WTC11 (cell line): ENCODE results near the gene TRAPPC10. TPM values are rescaled to one million over a fixed set of nuclear protein-coding genes. Genes with fewer than 3 reads are reported as not detected.

ENCODE experiments used
- ATAC-seq: fragments of 200-7000 bp; cut with Tn5 transposase; 2 replicates; pipeline ENCODE4 v1.10.0; 2021; ENCODE audit warnings: mild to moderate bottlenecking, moderate library complexity
- CTCF ChIA-PET: fragments of 300-600 bp; sonication (Branson Sonifier 250); formaldehyde crosslinking; loops from one replicate; lab custom pipeline; 2021; ENCODE audit warnings: antibody characterized with exemption; lab: Charles Lee
- POLR2A ChIA-PET: fragments of 350-600 bp; sonication (Branson Sonifier 250); formaldehyde crosslinking; loops from one replicate; lab custom pipeline; 2021; ENCODE audit warnings: antibody characterized with exemption; lab: Charles Lee
- DNase-seq: peaks from one replicate; pipeline ENCODE4 v3.0.0; 2021; ENCODE audit warnings: low spot score
- H3K27ac Mint-ChIP-seq: 2 replicates; pipeline ENCODE4 v1.8.0; 2021; ENCODE audit warnings: mixed read lengths
- H3K27me3 Mint-ChIP-seq: 2 replicates; pipeline ENCODE4 v1.8.0; 2021; ENCODE audit warnings: low read depth, mild to moderate bottlenecking, moderate library complexity, mixed read lengths
- H3K36me3 Mint-ChIP-seq: 2 replicates; pipeline ENCODE4 v1.8.0; 2021; ENCODE audit warnings: mixed read lengths
- H3K4me1 Mint-ChIP-seq: 2 replicates; pipeline ENCODE4 v1.8.0; 2022; ENCODE audit warnings: mixed read lengths
- H3K4me3 Mint-ChIP-seq: 2 replicates; pipeline ENCODE4 v1.8.0; 2021; ENCODE audit warnings: mild to moderate bottlenecking, moderate library complexity, mixed read lengths
- H3K9me3 Mint-ChIP-seq: 2 replicates; pipeline ENCODE4 v1.8.0; 2021; ENCODE audit warnings: mixed read lengths
- HMGA2 ChIP-seq: fragments of 250-450 bp; sonication (Bioruptor Pico); IDR thresholded peaks from 2 replicates; pipeline ENCODE4 v1.4.0; 2021; ENCODE audit warnings: mild to moderate bottlenecking, moderate library complexity
- IRF2 ChIP-seq: sonication (generic); formaldehyde crosslinking; IDR thresholded peaks from 2 replicates; pipeline ENCODE4 v1.8.0; 2022; ENCODE audit warnings: low read depth, missing genetic modification reagents, borderline replicate concordance
- MYBL2 ChIP-seq: sonication (generic); formaldehyde crosslinking; IDR thresholded peaks from 2 replicates; pipeline ENCODE4 v1.8.1; 2023; ENCODE audit warnings: mild to moderate bottlenecking, moderate library complexity, missing genetic modification reagents
- NFE2L1 ChIP-seq: sonication (generic); formaldehyde crosslinking; IDR thresholded peaks from 2 replicates; pipeline ENCODE4 v1.8.1; 2023; ENCODE audit warnings: missing genetic modification reagents
- NR3C1 ChIP-seq: sonication (generic); formaldehyde crosslinking; conservative IDR thresholded peaks from 2 replicates; pipeline ENCODE4 v1.8.1; 2023; ENCODE audit warnings: low read depth, mild to moderate bottlenecking, missing genetic modification reagents
- SOX15 ChIP-seq: fragments of 250-450 bp; sonication (Bioruptor Pico); IDR thresholded peaks from 2 replicates; pipeline ENCODE4 v1.9.0; 2021; ENCODE audit warnings: mild to moderate bottlenecking
- SP1 ChIP-seq: sonication (generic); formaldehyde crosslinking; conservative IDR thresholded peaks from 2 replicates; pipeline ENCODE4 v1.8.1; 2022; ENCODE audit warnings: missing genetic modification reagents
- TCF7 ChIP-seq: sonication (generic); formaldehyde crosslinking; IDR thresholded peaks from 2 replicates; pipeline ENCODE4 v1.8.0; 2022; ENCODE audit warnings: mild to moderate bottlenecking, low read depth, missing genetic modification reagents, moderate library complexity
- TEAD1 ChIP-seq: sonication (generic); formaldehyde crosslinking; IDR thresholded peaks from 2 replicates; pipeline ENCODE4 v1.8.0; 2022; ENCODE audit warnings: mild to moderate bottlenecking, missing genetic modification reagents
- ZNF219 ChIP-seq: sonication (generic); formaldehyde crosslinking; IDR thresholded peaks from 2 replicates; pipeline ENCODE4 v1.8.0; 2023; ENCODE audit warnings: missing genetic modification reagents, mild to moderate bottlenecking, borderline replicate concordance
- ZNF396 ChIP-seq: fragments of 250-450 bp; sonication (Bioruptor Pico); IDR thresholded peaks from 2 replicates; pipeline ENCODE4 v1.8.0; 2021; ENCODE audit warnings: mild to moderate bottlenecking, moderate library complexity, borderline replicate concordance
- ZNF416 ChIP-seq: fragments of 250-450 bp; sonication (Bioruptor Pico); IDR thresholded peaks from 2 replicates; pipeline ENCODE4 v1.9.0; 2021; ENCODE audit warnings: mild to moderate bottlenecking, inconsistent platforms
- total RNA-seq: library from RNA; stranded (reverse); gene quantifications from 3 replicates; pipeline ENCODE4 v1.2.3, GENCODE V29; 2021
- TF ChIP-seq, protein P1 (sequence below): sonication (generic); formaldehyde crosslinking; IDR thresholded peaks from 2 replicates; pipeline ENCODE4 v1.8.0; 2023; ENCODE audit warnings: mild to moderate bottlenecking, missing genetic modification reagents
- TF ChIP-seq, protein P2 (sequence below): sonication (generic); formaldehyde crosslinking; conservative IDR thresholded peaks from 2 replicates; pipeline ENCODE4 v1.8.1; 2022; ENCODE audit warnings: mild to moderate bottlenecking, missing genetic modification reagents
- TF ChIP-seq, protein P3 (sequence below): sonication (generic); formaldehyde crosslinking; IDR thresholded peaks from 2 replicates; pipeline ENCODE4 v1.8.1; 2023; ENCODE audit warnings: mild to moderate bottlenecking, missing genetic modification reagents, moderate library complexity
- TF ChIP-seq, protein P4 (sequence below): sonication (generic); formaldehyde crosslinking; IDR thresholded peaks from 2 replicates; pipeline ENCODE4 v1.8.0; 2022; ENCODE audit warnings: mild to moderate bottlenecking, missing genetic modification reagents
- TF ChIP-seq, protein P5 (sequence below): fragments of 250-450 bp; sonication (Bioruptor Pico); IDR thresholded peaks from 2 replicates; pipeline ENCODE4 v1.9.0; 2021; ENCODE audit warnings: moderate library complexity, mild to moderate bottlenecking, inconsistent platforms, borderline replicate concordance
- TF ChIP-seq, protein P6 (sequence below): sonication (generic); formaldehyde crosslinking; IDR thresholded peaks from 2 replicates; pipeline ENCODE4 v1.8.0; 2022; ENCODE audit warnings: missing genetic modification reagents

The TRAPPC10 gene
- total RNA-seq, 1 experiment from 2014 or later: 34.5 TPM

DNA sequence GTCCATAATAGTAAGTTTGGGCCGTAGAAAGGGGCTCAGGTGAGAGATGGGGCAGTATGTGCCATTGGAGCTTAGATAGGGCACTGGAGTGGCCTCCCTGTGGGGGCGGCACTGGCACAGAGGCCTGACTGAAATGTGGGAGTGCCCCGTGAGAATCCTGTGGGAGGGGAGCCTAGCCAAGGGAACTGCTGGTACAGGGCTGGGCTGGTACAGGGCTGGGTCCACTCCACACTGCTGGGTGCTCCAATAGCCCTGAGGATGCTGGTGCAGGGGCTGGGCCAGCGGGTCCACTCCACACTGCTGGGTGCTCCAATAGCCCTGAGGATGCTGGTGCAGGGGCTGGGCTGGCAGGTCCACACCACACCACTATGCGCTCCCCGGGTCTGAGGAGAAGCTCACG, 50.3 kb downstream of the TRAPPC10 start (continued):
- TF ChIP-seq, protein P1, sequence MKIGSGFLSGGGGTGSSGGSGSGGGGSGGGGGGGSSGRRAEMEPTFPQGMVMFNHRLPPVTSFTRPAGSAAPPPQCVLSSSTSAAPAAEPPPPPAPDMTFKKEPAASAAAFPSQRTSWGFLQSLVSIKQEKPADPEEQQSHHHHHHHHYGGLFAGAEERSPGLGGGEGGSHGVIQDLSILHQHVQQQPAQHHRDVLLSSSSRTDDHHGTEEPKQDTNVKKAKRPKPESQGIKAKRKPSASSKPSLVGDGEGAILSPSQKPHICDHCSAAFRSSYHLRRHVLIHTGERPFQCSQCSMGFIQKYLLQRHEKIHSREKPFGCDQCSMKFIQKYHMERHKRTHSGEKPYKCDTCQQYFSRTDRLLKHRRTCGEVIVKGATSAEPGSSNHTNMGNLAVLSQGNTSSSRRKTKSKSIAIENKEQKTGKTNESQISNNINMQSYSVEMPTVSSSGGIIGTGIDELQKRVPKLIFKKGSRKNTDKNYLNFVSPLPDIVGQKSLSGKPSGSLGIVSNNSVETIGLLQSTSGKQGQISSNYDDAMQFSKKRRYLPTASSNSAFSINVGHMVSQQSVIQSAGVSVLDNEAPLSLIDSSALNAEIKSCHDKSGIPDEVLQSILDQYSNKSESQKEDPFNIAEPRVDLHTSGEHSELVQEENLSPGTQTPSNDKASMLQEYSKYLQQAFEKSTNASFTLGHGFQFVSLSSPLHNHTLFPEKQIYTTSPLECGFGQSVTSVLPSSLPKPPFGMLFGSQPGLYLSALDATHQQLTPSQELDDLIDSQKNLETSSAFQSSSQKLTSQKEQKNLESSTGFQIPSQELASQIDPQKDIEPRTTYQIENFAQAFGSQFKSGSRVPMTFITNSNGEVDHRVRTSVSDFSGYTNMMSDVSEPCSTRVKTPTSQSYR (CRISPR knock-in tag): no peak
- TF ChIP-seq TEAD1 (CRISPR knock-in tag) (no peak), ZNF396 (CRISPR knock-in tag) (no peak), ZNF219 (no peak), SOX15 (CRISPR knock-in tag) (no peak)
- TF ChIP-seq, protein P2, sequence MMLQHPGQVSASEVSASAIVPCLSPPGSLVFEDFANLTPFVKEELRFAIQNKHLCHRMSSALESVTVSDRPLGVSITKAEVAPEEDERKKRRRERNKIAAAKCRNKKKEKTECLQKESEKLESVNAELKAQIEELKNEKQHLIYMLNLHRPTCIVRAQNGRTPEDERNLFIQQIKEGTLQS (CRISPR knock-in tag): no peak
- TF ChIP-seq, all 79 proteins: peak for 0

DNA sequence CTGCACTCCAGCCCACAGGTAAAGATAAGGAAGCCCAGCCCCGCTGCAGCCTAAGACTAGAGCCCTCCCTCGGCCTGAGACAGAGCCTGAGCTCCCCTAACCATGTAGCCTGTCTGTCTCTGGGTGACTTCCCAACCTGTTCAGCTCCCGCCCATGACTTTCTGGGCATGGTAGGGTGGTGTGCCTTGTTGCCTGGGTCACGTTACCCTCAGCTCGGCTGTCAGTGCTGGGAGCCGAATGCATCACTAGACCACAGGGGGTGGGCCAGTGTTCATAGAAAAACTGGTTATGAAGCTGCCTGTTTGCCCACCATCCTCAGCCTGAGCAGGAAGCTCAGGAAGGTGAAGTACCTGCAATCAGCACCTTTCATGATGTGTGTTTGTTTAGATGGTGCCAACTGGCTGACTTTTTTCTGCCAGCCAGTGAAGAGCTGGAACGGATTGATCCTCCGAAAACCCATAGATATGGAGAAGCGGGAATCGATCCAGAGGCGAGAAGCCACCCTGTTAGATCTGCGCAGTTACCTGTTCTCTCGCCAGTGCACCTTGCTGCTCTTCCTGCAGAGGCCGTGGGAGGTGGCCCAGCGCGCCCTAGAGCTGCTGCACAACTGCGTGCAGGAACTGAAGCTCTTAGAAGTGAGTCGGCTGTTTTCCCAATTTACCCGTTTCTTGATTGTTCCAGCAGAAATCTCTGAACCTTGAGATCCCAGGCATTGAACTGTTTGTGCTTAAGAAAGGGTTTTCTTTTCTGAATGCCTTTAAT, 51.2 kb downstream of the TRAPPC10 start:
- Mint-ChIP-seq H3K27ac (peak overlapping the region; percentile 70; the same call in 1 of the 2 replicates), H3K36me3 (peaks cover 26% of the 10 kb centered on the region), H3K9me3 (no peaks in the 10 kb centered on the region), H3K4me3 (no peak overlapping the region), H3K4me1 (peaks cover 5% of the 10 kb centered on the region; the same call in 1 of the 2 replicates), H3K27me3 (no peaks in the 10 kb centered on the region)
- POLR2A ChIA-PET: no interaction called here
- no peak for ATAC-seq
- DNase-seq: no peak
- CTCF ChIA-PET: interaction anchor here (1.0 kb wide), 1 partner anchor 88 kb away, joined by 3 read pairs; no protein-coding TSS in a partner anchor
- no peak for TF ChIP-seq MYBL2 (CRISPR knock-in tag)
- TF ChIP-seq, protein P3, sequence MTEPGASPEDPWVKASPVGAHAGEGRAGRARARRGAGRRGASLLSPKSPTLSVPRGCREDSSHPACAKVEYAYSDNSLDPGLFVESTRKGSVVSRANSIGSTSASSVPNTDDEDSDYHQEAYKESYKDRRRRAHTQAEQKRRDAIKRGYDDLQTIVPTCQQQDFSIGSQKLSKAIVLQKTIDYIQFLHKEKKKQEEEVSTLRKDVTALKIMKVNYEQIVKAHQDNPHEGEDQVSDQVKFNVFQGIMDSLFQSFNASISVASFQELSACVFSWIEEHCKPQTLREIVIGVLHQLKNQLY (CRISPR knock-in tag): no peak
- TF ChIP-seq HMGA2: no peak
- no peak for TF ChIP-seq ZNF416 (CRISPR knock-in tag)
- no peak for TF ChIP-seq IRF2 (CRISPR knock-in tag)
- TF ChIP-seq, protein P4, sequence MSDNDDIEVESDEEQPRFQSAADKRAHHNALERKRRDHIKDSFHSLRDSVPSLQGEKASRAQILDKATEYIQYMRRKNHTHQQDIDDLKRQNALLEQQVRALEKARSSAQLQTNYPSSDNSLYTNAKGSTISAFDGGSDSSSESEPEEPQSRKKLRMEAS (CRISPR knock-in tag): no peak
- TF ChIP-seq, protein P5, sequence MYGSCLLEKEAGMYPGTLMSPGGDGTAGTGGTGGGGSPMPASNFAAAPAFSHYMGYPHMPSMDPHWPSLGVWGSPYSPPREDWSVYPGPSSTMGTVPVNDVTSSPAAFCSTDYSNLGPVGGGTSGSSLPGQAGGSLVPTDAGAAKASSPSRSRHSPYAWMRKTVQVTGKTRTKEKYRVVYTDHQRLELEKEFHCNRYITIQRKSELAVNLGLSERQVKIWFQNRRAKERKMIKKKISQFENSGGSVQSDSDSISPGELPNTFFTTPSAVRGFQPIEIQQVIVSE (CRISPR knock-in tag): no peak
- no peak for TF ChIP-seq SP1 (CRISPR knock-in tag)
- TF ChIP-seq, protein P6, sequence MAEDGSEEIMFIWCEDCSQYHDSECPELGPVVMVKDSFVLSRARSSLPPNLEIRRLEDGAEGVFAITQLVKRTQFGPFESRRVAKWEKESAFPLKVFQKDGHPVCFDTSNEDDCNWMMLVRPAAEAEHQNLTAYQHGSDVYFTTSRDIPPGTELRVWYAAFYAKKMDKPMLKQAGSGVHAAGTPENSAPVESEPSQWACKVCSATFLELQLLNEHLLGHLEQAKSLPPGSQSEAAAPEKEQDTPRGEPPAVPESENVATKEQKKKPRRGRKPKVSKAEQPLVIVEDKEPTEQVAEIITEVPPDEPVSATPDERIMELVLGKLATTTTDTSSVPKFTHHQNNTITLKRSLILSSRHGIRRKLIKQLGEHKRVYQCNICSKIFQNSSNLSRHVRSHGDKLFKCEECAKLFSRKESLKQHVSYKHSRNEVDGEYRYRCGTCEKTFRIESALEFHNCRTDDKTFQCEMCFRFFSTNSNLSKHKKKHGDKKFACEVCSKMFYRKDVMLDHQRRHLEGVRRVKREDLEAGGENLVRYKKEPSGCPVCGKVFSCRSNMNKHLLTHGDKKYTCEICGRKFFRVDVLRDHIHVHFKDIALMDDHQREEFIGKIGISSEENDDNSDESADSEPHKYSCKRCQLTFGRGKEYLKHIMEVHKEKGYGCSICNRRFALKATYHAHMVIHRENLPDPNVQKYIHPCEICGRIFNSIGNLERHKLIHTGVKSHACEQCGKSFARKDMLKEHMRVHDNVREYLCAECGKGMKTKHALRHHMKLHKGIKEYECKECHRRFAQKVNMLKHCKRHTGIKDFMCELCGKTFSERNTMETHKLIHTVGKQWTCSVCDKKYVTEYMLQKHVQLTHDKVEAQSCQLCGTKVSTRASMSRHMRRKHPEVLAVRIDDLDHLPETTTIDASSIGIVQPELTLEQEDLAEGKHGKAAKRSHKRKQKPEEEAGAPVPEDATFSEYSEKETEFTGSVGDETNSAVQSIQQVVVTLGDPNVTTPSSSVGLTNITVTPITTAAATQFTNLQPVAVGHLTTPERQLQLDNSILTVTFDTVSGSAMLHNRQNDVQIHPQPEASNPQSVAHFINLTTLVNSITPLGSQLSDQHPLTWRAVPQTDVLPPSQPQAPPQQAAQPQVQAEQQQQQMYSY: no peak
- TF ChIP-seq NFE2L1 (CRISPR knock-in tag): no peak
- no peak for TF ChIP-seq TCF7 (CRISPR knock-in tag)
- TF ChIP-seq NR3C1: no peak
